ENCODE measurements around the gene CLP1.
A peak's percentile ranks its signal among the peaks of the same experiment; 100 is the strongest.
"Not testable (repeated sequence)": the region's sequence is repeated elsewhere in the genome, so short reads cannot be mapped to it uniquely, and the experiment has no call there.

The CLP1 gene

GRCh38 chr11:57641011-57641807, 16.4 kb upstream of the CLP1 start:
- no peak for DNase-seq

- DNase-seq, result no peak
Observed at GRCh38 chr11:57643802-57644201, 13.8 kb upstream of the CLP1 start.

GRCh38 chr11:57644748-57645688, 12.5 kb upstream of the CLP1 start:
- peak; percentile 88 for DNase-seq

GRCh38 chr11:57645689-57646085, 11.9 kb upstream of the CLP1 start:
- no peak for DNase-seq

- DNase-seq, result no peak
Observed at GRCh38 chr11:57646194-57646798, 11.3 kb upstream of the CLP1 start.

- DNase-seq, result no peak
Observed at GRCh38 chr11:57646799-57647303, 10.7 kb upstream of the CLP1 start.

GRCh38 chr11:57647372-57647771, 10.2 kb upstream of the CLP1 start:
- no peak for DNase-seq

- no peak for DNase-seq
Observed at GRCh38 chr11:57647960-57648800, 9.4 kb upstream of the CLP1 start.

- no peak for DNase-seq
Observed at GRCh38 chr11:57648801-57649735, 8.5 kb upstream of the CLP1 start.

- peak; percentile 44 for DNase-seq
Observed at GRCh38 chr11:57649826-57650738, 7.5 kb upstream of the CLP1 start, which contains the start of gene YPEL4. Gene YPEL4 (minus strand): TSS chr11:57649912. CDS start chr11:57647107, 2,805 bp downstream.

- DNase-seq, result no peak
Observed at GRCh38 chr11:57650739-57651090, 6.8 kb upstream of the CLP1 start.

- DNase-seq, result no peak
Observed at GRCh38 chr11:57651408-57651807, 6.2 kb upstream of the CLP1 start.

GRCh38 chr11:57652230-57652629, 5.3 kb upstream of the CLP1 start:
- DNase-seq, result not testable (repeated sequence)

- DNase-seq, result no peak
Observed at GRCh38 chr11:57652662-57653061, 4.9 kb upstream of the CLP1 start.

GRCh38 chr11:57653163-57653562, 4.4 kb upstream of the CLP1 start:
- no peak for DNase-seq

GRCh38 chr11:57656885-57657193, 723 bp upstream of the CLP1 start:
- DNase-seq, result no peak

GRCh38 chr11:57658023-57658361, 430 bp downstream of the CLP1 start:
- no peak for DNase-seq

- no peak for DNase-seq
Observed at GRCh38 chr11:57659669-57660068, 2.1 kb downstream of the CLP1 start.

GRCh38 chr11:57662893-57663292, 5.3 kb downstream of the CLP1 start:
- DNase-seq, result no peak

- DNase-seq, result no peak
Observed at GRCh38 chr11:57663975-57664374, 6.4 kb downstream of the CLP1 start.

Measured in stimulated activated CD4-positive, alpha-beta T cell treated with anti-CD3 and anti-CD28 coated beads, Interleukin-1b, Interleukin-23, amount 100 ng/mL, for 48 hours (primary cell).